Peyer's patch (tissue), 4 donors: ENCODE measurements around the gene MYO5C. TPM values are rescaled to one million over a fixed set of nuclear protein-coding genes. Genes with fewer than 3 reads are reported as not detected.
A peak's percentile ranks its signal among the peaks of the same experiment; 100 is the strongest.

Experiments used
- DNase-seq, 3 donors: peaks; one replicate each; pipeline ENCODE4 v3.0.0-alpha.2; 2017 to 2019
- H3K27ac ChIP-seq, 4 donors: fragments of 200-600 bp; sonication (generic); one replicate each; pipeline ENCODE4 v1.5.1; 2016 to 2019
- H3K27me3 ChIP-seq, 2 donors: fragments of 200-600 bp; sonication (generic); one replicate each; pipeline ENCODE4 v1.5.1; 2019
- H3K36me3 ChIP-seq, 3 donors: fragments of 200-600 bp; sonication (generic); one replicate each; pipeline ENCODE4 v1.5.1; 2016 to 2019
- H3K4me1 ChIP-seq, 4 donors: fragments of 200-600 bp; sonication (generic); one replicate each; pipeline ENCODE4 v1.5.1; 2016 to 2019
- H3K4me3 ChIP-seq, 4 donors: fragments of 200-600 bp; sonication (generic); 1 replicate in 3 of 4; 2 replicates in 1 of 4; pipeline ENCODE4 v1.5.1; 2016 to 2019; ENCODE audit warnings: mild to moderate bottlenecking in 1 of 4
- H3K9me3 ChIP-seq, 4 donors: fragments of 200-600 bp; sonication (generic); one replicate each; pipeline ENCODE4 v1.5.1; 2016 to 2019; ENCODE audit warnings: mild to moderate bottlenecking in 1 of 4
- CTCF ChIP-seq, 6 experiments: fragments of 450-650 bp in 4 of 6; fragments of 200-600 bp in 2 of 6; sonication (generic) in 1 of 6; IDR thresholded peaks; one replicate each; pipeline ENCODE4 v1.5.1; 2017 to 2019; ENCODE audit warnings: antibody characterized with exemption in 6 of 6, mild to moderate bottlenecking in 3 of 6, moderate library complexity in 1 of 6
- POLR2A ChIP-seq, 2 donors: fragments of 450-650 bp; IDR thresholded peaks; one replicate each; pipeline ENCODE4 v1.5.1; 2017; ENCODE audit warnings: antibody characterized with exemption in 2 of 2, mild to moderate bottlenecking in 2 of 2, moderate library complexity in 2 of 2
- total RNA-seq, 4 donors: library from RNA; depleted of rRNA; stranded (reverse); fragments of >200 nt; gene quantifications; one replicate each; pipeline ENCODE4 v1.1.0, GENCODE V29; 2016

Gene MYO5C
- total RNA-seq, 4 donors from 2014 or later: 29.1 to 60.2 (median 45.4) TPM

DNA sequence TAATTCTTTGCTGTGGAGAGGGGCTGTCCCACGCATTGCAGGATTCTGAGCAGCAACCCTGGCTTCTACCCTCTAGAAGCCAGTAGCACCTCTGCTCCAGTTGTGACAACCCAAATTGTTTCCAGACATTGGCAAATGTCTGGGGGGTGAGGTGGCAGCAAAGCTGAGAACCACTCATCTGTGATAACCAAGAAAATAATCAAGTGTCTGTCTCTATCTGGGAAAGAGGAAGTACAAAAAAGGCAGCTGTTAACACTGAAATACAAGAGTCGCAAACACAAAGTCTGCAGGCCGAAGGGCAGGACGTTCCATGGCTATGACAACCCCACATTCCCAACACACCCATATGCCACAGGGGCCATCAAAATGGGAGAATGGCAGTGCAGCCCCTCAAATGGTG, 62.2 kb downstream of the MYO5C start:
- peak overlapping the region in 2 of 4 donors; percentile 81 to 83 for H3K27ac ChIP-seq
- no peaks in the 10 kb centered on the region for H3K36me3 ChIP-seq
- no peak overlapping the region for H3K4me3 ChIP-seq
- H3K4me1 ChIP-seq: peaks cover 0 to 30% (median 7%) of the 10 kb centered on the region in 4 donors
- no peaks in the 10 kb centered on the region for H3K27me3 ChIP-seq
- no peak for TF ChIP-seq POLR2A (IDR thresholded peaks at IDR 0.05)
- TF ChIP-seq CTCF (IDR thresholded peaks at IDR 0.05): no peak
- peak in 2 of 3 donors; percentile 56 to 65 for DNase-seq
- no peaks in the 10 kb centered on the region for H3K9me3 ChIP-seq

DNA sequence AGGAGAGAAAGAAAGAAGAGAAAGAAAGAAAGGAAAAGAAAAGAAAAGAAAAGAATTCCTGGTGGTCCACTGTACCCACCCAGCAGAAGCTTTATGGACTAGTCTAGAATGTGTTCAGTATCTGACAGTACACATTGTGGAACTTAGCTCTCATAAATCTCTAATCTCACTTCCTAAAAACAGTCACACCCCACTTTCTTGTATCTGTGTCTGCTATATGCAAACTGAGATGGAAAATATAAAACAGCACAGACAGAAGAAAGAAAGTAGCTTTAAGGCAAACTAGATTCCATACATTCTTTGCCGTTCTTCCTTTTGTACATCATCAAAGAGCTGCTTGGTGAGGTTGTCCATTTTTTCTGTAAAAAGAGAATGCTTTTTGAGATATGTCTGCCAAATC, 63.3 kb downstream of the MYO5C start:
- Histone ChIP-seq H3K36me3 (no peaks in the 10 kb centered on the region), H3K4me1 (peaks cover 0 to 30% (median 7%) of the 10 kb centered on the region in 4 donors), H3K27ac (peak overlapping the region in 2 of 4 donors; percentile 68 to 70), H3K4me3 (no peak overlapping the region), H3K27me3 (no peaks in the 10 kb centered on the region), H3K9me3 (no peaks in the 10 kb centered on the region)
- no peak for DNase-seq
- TF ChIP-seq POLR2A (IDR thresholded peaks at IDR 0.05): no peak
- TF ChIP-seq CTCF (IDR thresholded peaks at IDR 0.05): no peak

GRCh38 chr15:52230073-52230472, 65.5 kb downstream of the MYO5C start:
- H3K27me3 ChIP-seq: no peaks in the 10 kb centered on the region
- no peak for DNase-seq
- peaks cover 0 to 20% (median 4%) of the 10 kb centered on the region in 4 donors for H3K4me1 ChIP-seq
- TF ChIP-seq CTCF (IDR thresholded peaks at IDR 0.05) (no peak), POLR2A (IDR thresholded peaks at IDR 0.05) (no peak)
- H3K27ac ChIP-seq: peak overlapping the region in 2 of 4 donors; percentile 68 to 78
- H3K9me3 ChIP-seq: no peaks in the 10 kb centered on the region
- no peaks in the 10 kb centered on the region for H3K36me3 ChIP-seq
- H3K4me3 ChIP-seq: no peak overlapping the region

- peaks cover 0 to 11% (median 3%) of the 10 kb centered on the region in 4 donors for H3K4me1 ChIP-seq
- no peaks in the 10 kb centered on the region for H3K9me3 ChIP-seq
- peaks cover 0 to 1% (median 0%) of the 10 kb centered on the region in 3 donors for H3K36me3 ChIP-seq
- H3K27me3 ChIP-seq: no peaks in the 10 kb centered on the region
- TF ChIP-seq CTCF (IDR thresholded peaks at IDR 0.05) (peak in 1 of 6 experiments; percentile 3), POLR2A (IDR thresholded peaks at IDR 0.05) (peak in 1 of 2 donors; percentile 18)
- no peak overlapping the region for H3K4me3 ChIP-seq
- H3K27ac ChIP-seq: peak overlapping the region in 3 of 4 donors; percentile 8 to 78 (median 68)
- peak; percentile 77 to 96 (median 93) for DNase-seq
Observed at GRCh38 chr15:52228921-52229320, 66.7 kb downstream of the MYO5C start.

DNA sequence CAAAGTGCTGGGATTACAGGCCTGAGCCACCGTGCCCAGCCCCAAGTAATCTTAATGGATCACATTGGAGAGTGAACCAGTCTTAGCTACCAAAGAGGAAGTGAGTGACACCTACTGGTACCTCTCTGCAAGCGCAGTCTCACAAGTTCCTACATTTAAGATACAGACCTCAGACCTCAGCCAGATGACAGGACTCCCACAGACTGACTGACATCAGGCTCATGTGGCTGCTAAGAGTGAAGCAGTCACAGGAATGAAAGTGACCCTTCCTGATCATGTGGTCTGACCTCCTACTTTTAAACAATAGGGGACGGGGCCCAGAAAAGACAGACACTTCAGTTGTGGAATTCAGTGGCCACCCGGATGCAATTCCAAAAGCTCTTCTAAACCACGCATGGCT, 68.1 kb downstream of the MYO5C start:
- peak in 2 of 3 donors; percentile 81 to 93 for DNase-seq
- peak overlapping the region in 2 of 4 donors; percentile 1 to 68 for H3K27ac ChIP-seq
- no peaks in the 10 kb centered on the region for H3K9me3 ChIP-seq
- peaks cover 0 to 10% (median 0%) of the 10 kb centered on the region in 3 donors for H3K36me3 ChIP-seq
- TF ChIP-seq POLR2A (IDR thresholded peaks at IDR 0.05) (no peak), CTCF (IDR thresholded peaks at IDR 0.05) (peak; percentile 48 to 82 (median 80))
- H3K4me1 ChIP-seq: peaks cover 0 to 5% (median 0%) of the 10 kb centered on the region in 4 donors
- no peaks in the 10 kb centered on the region for H3K27me3 ChIP-seq
- no peak overlapping the region for H3K4me3 ChIP-seq
